GM19455 (cell line): ENCODE measurements around the gene BTC.
"Not testable (repeated sequence)": the region's sequence is repeated elsewhere in the genome, so short reads cannot be mapped to it uniquely, and the experiment has no call there.

Experiments
- ATAC-seq: cut with Tn5 transposase; IDR thresholded peaks from one replicate; pipeline ENCODE4 v1.9.1; 2021; ENCODE audit not compliant: unreplicated experiment

BTC gene

GRCh38 chr4:74794382-74795010, at the start of gene BTC:
TSS of gene BTC (minus strand) at chr4:74794523. CDS start at chr4:74794325, 198 bp downstream.
- ATAC-seq: no peak

GRCh38 chr4:74840936-74841509, 46.7 kb upstream of the BTC start:
- ATAC-seq: no peak

- no peak for ATAC-seq
These were observed 44.5 kb upstream of the BTC start for GRCh38 chr4:74838746-74839370.

- ATAC-seq: no peak
These were observed 36.6 kb upstream of the BTC start for GRCh38 chr4:74830928-74831327.

GRCh38 chr4:74823194-74823593, 28.9 kb upstream of the BTC start:
- no peak for ATAC-seq

GRCh38 chr4:74822603-74823002, 28.3 kb upstream of the BTC start:
- ATAC-seq: no peak

GRCh38 chr4:74821541-74821940, 27.2 kb upstream of the BTC start:
- no peak for ATAC-seq

- ATAC-seq: no peak
These were observed 19.7 kb upstream of the BTC start for GRCh38 chr4:74814052-74814451.

GRCh38 chr4:74812056-74812455, 17.7 kb upstream of the BTC start:
- not testable (repeated sequence) for ATAC-seq

- no peak for ATAC-seq
These were observed 11.3 kb upstream of the BTC start for GRCh38 chr4:74805601-74806000.

GRCh38 chr4:74800310-74800709, 6.0 kb upstream of the BTC start:
- no peak for ATAC-seq

- no peak for ATAC-seq
These were observed 2.3 kb upstream of the BTC start for GRCh38 chr4:74796631-74797030.

- ATAC-seq: no peak
These were observed 454 bp downstream of the BTC start for GRCh38 chr4:74793757-74794381.

- ATAC-seq: no peak
These were observed 3.7 kb downstream of the BTC start for GRCh38 chr4:74790652-74791051.

- ATAC-seq: no peak
These were observed 4.8 kb downstream of the BTC start for GRCh38 chr4:74789518-74789917.

- ATAC-seq: no peak
These were observed 16.8 kb downstream of the BTC start for GRCh38 chr4:74777531-74777930.

- no peak for ATAC-seq
These were observed 21.5 kb downstream of the BTC start for GRCh38 chr4:74772783-74773182.

- no peak for ATAC-seq
These were observed 22.2 kb downstream of the BTC start for GRCh38 chr4:74772106-74772505.

GRCh38 chr4:74770226-74770910, 24.0 kb downstream of the BTC start:
- ATAC-seq: no peak

- ATAC-seq: no peak
These were observed 25.3 kb downstream of the BTC start for GRCh38 chr4:74768857-74769525.

GRCh38 chr4:74764119-74764518, 30.2 kb downstream of the BTC start:
- no peak for ATAC-seq
